Endothelial cell (in vitro differentiated cells): ENCODE results near the gene TGFBR3. TPM values are rescaled to one million over a fixed set of nuclear protein-coding genes. Genes with fewer than 3 reads are reported as not detected.

Experiments used
- DNase-seq: peaks from one replicate; pipeline ENCODE4 v3.0.0; 2021; ENCODE audit warnings: low spot score
- H3K27ac Mint-ChIP-seq: one replicate; pipeline ENCODE4 v1.8.0; 2021; ENCODE audit warnings: mixed read lengths, inconsistent platforms; ENCODE audit not compliant: unreplicated experiment
- H3K27me3 Mint-ChIP-seq: one replicate; pipeline ENCODE4 v1.8.0; 2021; ENCODE audit warnings: mild to moderate bottlenecking, moderate library complexity, mixed read lengths, inconsistent platforms; ENCODE audit not compliant: unreplicated experiment
- H3K36me3 Mint-ChIP-seq: one replicate; pipeline ENCODE4 v1.8.0; 2021; ENCODE audit warnings: mild to moderate bottlenecking, low read depth, mixed read lengths, inconsistent platforms; ENCODE audit not compliant: unreplicated experiment
- H3K4me1 Mint-ChIP-seq: one replicate; pipeline ENCODE4 v1.8.0; 2021; ENCODE audit warnings: mild to moderate bottlenecking, mixed read lengths, inconsistent platforms; ENCODE audit not compliant: unreplicated experiment
- H3K4me3 Mint-ChIP-seq: one replicate; pipeline ENCODE4 v1.8.0; 2021; ENCODE audit warnings: mild to moderate bottlenecking, mixed read lengths, inconsistent platforms; ENCODE audit not compliant: unreplicated experiment
- H3K9me3 Mint-ChIP-seq: one replicate; pipeline ENCODE4 v1.8.0; 2021; ENCODE audit warnings: mixed read lengths, inconsistent platforms; ENCODE audit not compliant: unreplicated experiment
- total RNA-seq: library from RNA; stranded (reverse); fragmentation: NEBNext Ultra II Directional; extraction: Animal tissue kit (Norgen Biotek cat#: 25700); gene quantifications from one replicate; pipeline ENCODE4 v1.2.1, GENCODE V29; 2021; ENCODE audit not compliant: unreplicated experiment
- TF ChIP-seq, protein P1 (sequence below): fragments of 200-600 bp; sonication (generic); IDR thresholded peaks from one replicate; pipeline ENCODE4 v1.5.0; 2021; ENCODE audit warnings: antibody characterized with exemption; ENCODE audit not compliant: unreplicated experiment

The TGFBR3 gene
- total RNA-seq, 1 donor from 2014 or later, result 39.2 TPM

- TF ChIP-seq, protein P1, sequence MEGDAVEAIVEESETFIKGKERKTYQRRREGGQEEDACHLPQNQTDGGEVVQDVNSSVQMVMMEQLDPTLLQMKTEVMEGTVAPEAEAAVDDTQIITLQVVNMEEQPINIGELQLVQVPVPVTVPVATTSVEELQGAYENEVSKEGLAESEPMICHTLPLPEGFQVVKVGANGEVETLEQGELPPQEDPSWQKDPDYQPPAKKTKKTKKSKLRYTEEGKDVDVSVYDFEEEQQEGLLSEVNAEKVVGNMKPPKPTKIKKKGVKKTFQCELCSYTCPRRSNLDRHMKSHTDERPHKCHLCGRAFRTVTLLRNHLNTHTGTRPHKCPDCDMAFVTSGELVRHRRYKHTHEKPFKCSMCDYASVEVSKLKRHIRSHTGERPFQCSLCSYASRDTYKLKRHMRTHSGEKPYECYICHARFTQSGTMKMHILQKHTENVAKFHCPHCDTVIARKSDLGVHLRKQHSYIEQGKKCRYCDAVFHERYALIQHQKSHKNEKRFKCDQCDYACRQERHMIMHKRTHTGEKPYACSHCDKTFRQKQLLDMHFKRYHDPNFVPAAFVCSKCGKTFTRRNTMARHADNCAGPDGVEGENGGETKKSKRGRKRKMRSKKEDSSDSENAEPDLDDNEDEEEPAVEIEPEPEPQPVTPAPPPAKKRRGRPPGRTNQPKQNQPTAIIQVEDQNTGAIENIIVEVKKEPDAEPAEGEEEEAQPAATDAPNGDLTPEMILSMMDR, result no peak
- H3K36me3 Mint-ChIP-seq, result no peaks in the 10 kb centered on the region
- DNase-seq, result no peak
- H3K27me3 Mint-ChIP-seq, result peaks cover 2% of the 10 kb centered on the region
- no peaks in the 10 kb centered on the region for H3K9me3 Mint-ChIP-seq
- peaks cover 9% of the 10 kb centered on the region for H3K4me1 Mint-ChIP-seq
- H3K27ac Mint-ChIP-seq, result no peak overlapping the region
- H3K4me3 Mint-ChIP-seq, result no peak overlapping the region
These were observed 125.4 kb downstream of the TGFBR3 start for GRCh38 chr1:91760512-91760911.

DNA sequence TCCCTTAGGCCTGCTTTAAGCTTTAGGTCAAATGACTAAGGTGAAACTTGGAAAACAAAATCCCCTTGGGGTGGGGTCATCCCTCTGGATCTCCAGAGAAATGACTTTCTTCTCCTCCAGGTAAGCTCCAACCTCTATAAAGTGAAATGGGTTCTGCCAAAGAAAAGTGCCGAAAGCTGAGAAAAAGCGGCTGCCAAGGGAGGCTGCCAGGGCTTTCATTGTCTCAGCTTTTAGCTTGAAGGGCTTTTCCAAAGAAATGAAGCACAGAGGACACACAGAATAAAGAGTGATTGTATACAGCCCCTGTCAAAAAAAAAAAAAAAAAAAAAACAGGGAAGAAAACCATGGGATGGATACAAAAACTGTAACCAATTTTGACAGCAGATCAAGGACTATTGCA is 126.9 kb downstream of the TGFBR3 start:
- no peak overlapping the region for H3K4me3 Mint-ChIP-seq
- H3K36me3 Mint-ChIP-seq, result no peaks in the 10 kb centered on the region
- TF ChIP-seq, protein P1, result no peak
- no peak for DNase-seq
- no peak overlapping the region for H3K27ac Mint-ChIP-seq
- peaks cover 2% of the 10 kb centered on the region for H3K4me1 Mint-ChIP-seq
- H3K27me3 Mint-ChIP-seq, result peaks cover 2% of the 10 kb centered on the region
- no peaks in the 10 kb centered on the region for H3K9me3 Mint-ChIP-seq

- H3K9me3 Mint-ChIP-seq, result no peaks in the 10 kb centered on the region
- H3K36me3 Mint-ChIP-seq, result no peaks in the 10 kb centered on the region
- no peaks in the 10 kb centered on the region for H3K27me3 Mint-ChIP-seq
- no peak for DNase-seq
- TF ChIP-seq, protein P1, result no peak
- no peak overlapping the region for H3K4me3 Mint-ChIP-seq
- H3K27ac Mint-ChIP-seq, result no peak overlapping the region
- no peaks in the 10 kb centered on the region for H3K4me1 Mint-ChIP-seq
These were observed 128.0 kb downstream of the TGFBR3 start for GRCh38 chr1:91757763-91758460.

GRCh38 chr1:91755702-91756287 is 130.2 kb downstream of the TGFBR3 start:
- Mint-ChIP-seq H3K9me3 (no peaks in the 10 kb centered on the region), H3K4me3 (no peak overlapping the region), H3K27me3 (no peaks in the 10 kb centered on the region), H3K4me1 (no peaks in the 10 kb centered on the region), H3K27ac (no peak overlapping the region), H3K36me3 (no peaks in the 10 kb centered on the region)
- TF ChIP-seq, protein P1, result no peak
- no peak for DNase-seq
